GM18951 (cell line): ENCODE measurements around the gene L3MBTL4.
"Not testable (repeated sequence)": the region's sequence is repeated elsewhere in the genome, so short reads cannot be mapped to it uniquely, and the experiment has no call there.

ENCODE experiments used
- POLR2A ChIP-seq: IDR thresholded peaks from 4 replicates; pipeline ENCODE4 v1.6.1; 2011; ENCODE audit warnings: mild to moderate bottlenecking; ENCODE audit not compliant: insufficient read length, insufficient read depth; ENCODE audit errors: extremely low read depth
- in situ Hi-C: fragments of 300-500 bp; cut with MboI; formaldehyde crosslinking; loops from one replicate; pipeline ENCODE4 v1.12.0; 2022; ENCODE audit warnings: low sequenced_read_pairs, mixed read lengths, inconsistent platforms; ENCODE audit not compliant: unreplicated experiment

Gene L3MBTL4

DNA sequence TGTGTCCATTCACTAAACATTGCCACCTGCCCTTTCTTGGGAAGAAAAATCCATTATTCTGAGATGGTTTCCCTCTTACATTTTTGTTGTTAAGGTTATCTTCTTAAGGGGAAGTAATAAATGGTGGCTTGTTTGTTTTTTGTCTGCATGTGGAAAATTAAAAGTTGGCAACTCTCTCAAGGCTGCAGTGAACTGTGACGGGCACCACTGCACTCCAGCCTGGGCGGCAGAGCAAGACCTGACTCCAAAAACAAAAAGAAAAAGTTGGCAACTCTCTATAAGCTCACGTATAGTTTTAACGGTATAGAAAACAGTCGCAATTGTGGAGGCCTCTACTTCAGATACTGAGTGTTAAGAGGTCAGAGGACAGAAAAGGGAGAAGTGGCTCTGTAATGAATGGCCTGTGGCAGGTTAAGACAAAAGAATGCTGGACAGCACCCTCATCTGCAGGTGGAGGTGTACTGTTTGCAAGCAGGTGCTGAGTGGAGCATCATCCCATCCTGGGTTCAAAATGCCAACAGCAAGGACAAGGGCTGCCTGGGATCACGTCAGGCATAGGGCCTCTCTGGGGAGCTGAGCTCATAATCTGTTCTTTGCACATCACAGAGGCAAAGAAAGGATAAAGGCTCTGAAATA lies 16.7 kb downstream of the L3MBTL4 start:
- no peak for TF ChIP-seq POLR2A
- in situ Hi-C loops, result no loop called here

DNA sequence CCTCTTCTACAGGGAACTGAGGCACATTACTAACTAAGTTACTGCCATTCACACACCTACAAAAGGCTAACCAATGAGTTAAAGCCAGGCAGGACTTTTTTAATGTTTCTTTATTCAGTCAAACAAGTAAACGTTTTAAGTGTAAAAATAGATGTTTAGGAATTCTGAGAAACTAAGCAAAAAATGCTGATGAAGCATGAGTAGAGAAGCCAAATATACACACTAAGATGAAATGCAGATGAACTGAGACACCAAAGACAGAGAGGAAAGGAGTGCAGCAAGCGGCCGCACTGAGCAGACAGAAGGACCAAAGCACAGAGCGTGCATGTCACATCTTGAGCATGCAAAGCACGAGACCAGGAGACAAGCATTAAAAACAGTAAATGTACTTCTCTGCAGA lies 17.9 kb downstream of the L3MBTL4 start:
- TF ChIP-seq POLR2A, result no peak
- in situ Hi-C loops, result no loop called here

DNA sequence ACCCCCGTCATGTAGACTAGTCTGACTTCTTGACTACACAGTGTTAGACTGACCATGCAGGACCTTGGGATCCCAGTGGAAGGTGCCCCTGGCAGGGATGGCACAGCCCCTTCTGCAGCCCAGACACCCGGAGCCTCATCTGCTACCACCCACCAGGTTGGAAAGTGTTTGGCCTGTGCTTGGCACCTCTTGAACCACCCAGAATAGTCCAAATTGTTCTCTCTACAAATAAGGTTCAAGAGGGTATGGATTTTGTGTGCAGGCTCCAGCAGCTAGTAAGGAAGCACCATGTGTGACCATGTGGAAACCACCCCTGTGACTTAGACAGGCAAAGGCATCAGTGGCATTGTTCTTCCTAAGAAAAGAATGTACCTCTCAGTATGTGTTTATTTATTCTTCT lies 18.4 kb downstream of the L3MBTL4 start:
- in situ Hi-C loops, result no loop called here
- TF ChIP-seq POLR2A, result no peak

DNA sequence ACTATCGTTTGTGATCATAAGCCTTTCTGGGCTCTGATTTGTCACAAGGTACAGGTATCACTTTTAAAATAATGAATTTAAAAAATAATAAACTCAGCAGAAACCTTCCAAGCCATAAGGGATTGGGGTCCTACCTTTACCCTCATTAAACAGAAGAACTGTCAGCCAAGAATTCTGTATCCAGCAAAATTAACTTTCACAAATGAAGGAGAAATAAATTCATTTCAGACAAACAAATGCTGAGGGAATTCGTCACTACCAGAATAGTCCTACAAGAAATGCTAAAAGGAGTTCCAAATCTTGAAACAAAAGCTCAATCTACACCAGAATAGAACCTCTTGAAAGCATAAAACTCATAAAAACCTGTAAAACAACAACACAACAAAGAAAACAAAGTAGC lies 25.7 kb downstream of the L3MBTL4 start:
- in situ Hi-C loops, result no loop called here
- no peak for TF ChIP-seq POLR2A

DNA sequence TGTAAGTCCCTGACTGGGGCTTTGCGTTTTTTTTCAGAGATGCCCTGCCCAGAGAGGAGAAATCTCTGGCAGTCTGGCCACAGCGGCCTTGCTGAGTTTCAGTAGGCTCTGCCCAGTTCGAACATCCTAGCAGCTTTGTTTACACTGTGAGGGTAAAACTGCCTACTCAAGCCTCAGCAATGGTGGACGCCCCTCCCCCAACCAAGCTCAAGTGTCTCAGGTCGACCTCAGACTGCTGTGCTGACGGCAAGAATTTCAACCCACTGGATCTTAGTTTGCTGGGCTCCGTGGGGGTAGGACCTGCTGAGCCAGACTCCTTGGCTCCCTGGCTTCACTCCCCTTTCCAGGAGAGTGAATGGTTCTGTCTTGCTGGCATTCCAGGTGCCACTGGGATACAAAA lies 31.7 kb downstream of the L3MBTL4 start:
- TF ChIP-seq POLR2A, result no peak

DNA sequence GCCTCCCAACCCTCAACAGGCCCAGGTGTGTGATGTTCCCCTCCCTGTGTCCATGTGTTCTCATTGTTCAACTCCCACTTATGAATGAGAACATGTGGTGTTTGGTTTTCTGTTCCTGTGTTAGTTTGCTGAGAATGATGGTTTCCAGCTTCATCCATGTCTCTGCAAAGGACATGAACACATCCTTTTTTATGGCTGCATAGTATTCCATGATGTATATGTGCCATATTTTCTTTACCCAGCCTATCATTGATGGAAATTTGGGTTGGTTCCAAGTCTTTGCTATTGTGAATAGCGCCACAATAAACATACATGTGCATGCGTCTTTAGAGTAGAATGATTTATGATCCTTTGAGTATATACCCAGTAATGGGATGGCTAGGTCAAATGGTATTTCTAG lies 37.2 kb downstream of the L3MBTL4 start:
- in situ Hi-C loops, result not testable (repeated sequence)

More for the DNA sequence above, 31.7 kb downstream of the L3MBTL4 start:
- in situ Hi-C loops, result no loop called here

DNA sequence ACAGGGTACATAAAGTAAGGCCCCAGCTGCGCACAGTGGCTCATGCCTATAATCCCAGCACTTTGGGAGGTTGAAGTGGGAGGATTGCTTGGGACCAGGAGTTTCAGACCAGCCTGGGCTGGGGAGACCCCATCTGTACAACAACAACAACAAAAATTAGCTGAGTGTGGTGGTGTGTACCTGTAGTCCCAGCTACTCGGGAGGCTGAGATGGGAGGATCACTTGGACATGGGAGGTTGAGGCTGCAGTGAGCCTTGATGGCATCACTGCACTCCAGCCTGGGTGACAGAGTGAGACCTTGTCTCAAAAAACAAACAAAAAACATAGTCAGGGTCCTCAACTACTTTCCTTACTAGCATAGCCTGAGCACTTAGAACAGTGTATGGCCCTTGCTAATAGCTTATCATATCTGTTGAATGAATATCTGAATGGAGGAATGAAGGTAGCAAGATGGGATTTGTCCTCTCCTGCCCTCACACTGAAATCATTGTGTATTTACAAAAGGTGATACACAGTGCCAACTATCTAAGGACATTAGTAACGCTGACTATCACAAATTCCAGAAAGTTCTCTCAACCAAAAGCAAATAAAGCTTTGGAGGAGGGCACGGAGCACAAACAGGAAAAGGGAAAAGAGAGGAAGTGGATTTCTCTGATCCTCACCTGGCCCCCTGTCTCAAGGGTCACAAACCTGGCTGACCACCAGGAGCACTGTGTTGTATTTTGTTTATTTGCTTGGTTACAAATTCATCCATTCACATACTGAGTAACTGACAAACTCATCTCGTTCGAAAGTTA lies 38.1 kb downstream of the L3MBTL4 start:
- in situ Hi-C loops, result no loop called here
- TF ChIP-seq POLR2A, result no peak

DNA sequence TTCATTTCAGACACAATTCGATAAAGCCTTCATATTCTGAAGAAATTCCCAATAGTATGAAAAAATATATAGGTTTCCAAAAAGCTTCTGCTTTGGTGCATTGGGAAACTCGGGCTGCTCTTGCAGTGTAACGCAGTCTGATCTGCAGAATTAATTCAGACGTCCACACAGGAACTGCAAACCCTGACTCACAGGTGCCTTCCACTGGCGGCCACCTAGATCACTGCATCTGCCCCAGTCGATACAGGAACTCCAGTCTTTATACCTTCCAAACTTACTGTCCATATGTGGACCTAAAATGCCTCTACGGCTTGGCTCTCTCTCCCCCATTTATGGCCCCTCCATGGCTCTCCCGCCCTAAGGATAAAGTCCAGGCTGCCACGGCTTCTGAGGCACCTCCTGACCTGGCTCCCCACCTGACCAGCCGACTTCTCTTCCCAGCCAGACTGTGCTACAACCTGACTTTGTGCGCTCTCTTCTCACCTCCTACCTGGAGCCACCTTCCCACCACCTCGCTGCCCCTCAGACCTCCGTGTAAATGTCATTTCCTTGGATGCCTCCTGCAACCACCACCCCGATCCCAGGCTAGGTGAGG lies 39.7 kb downstream of the L3MBTL4 start:
- in situ Hi-C loops, result no loop called here
- no peak for TF ChIP-seq POLR2A

DNA sequence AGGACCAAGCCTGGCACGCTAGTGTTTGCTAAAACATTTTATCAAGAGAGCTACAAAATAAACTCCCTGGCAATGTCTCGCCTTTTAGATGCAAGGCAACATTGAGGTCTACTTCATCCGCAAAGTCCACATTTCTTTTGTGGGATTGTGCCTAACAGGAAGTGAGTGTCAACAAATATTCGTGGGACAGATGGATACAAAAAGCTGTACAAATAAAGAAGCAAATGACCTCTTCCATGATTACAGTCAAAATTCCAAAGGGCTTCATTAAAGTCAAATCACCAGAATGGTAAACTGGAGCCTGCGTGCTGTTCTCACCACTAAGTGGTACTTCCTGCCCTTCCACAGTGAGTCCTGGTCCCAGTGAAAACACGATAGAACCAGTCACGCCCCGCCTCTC lies 40.4 kb downstream of the L3MBTL4 start:
- TF ChIP-seq POLR2A, result no peak
- in situ Hi-C loops, result no loop called here

DNA sequence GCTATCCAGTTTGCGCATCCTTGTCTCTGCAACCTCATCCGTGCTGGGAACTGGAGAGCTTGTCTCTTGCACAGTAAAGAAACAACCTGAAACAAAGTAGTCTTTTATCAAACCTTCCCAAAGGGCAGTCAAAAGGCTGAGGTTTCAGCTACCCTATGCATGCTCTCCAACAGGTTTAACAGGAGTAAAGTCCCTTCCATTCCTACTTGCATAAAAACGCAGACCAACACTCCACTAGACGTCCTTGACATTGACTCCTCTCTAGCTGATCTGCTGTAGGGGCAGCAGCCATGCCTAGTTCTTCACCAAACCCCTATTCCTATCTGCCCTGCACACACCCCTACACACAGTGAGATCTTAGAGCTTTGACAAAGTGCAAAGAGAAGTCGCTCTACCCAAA lies 41.5 kb downstream of the L3MBTL4 start:
- in situ Hi-C loops, result no loop called here
- TF ChIP-seq POLR2A, result no peak

DNA sequence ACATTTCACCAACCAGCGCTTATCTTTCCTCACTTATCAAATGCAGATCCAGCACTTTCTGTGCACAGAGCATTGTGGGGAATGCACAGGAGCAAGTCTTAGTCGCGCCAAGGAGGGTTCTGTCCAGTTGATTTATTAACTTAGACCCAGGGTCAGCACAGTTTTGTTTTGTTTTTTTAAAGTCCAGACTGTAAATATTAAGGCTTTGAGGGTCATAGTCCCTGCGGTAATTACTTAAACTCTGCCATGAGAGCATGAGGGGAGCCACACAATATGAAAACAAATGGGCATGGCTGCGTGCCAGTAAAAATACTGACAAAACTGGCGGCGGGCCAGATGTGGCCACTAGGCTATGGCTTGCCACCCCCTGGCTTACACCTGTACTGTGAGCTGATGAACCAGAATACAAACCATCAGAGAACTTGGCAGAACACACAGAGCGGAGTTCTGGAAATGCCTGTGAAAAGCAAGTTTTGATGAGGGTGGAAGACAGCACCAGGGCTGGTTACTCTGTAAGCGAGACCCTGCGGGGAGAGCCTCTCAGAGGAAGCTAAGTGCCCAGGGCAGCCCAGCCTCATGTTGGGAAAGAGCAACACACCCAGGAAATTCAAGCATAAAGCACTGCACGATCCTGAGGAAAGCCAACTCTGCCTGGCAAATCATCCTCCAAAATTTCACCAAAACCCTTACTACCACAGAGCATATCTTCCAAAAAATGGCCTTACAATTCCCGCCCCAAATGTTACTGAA lies 43.6 kb downstream of the L3MBTL4 start:
- TF ChIP-seq POLR2A, result no peak
- in situ Hi-C loops, result no loop called here

DNA sequence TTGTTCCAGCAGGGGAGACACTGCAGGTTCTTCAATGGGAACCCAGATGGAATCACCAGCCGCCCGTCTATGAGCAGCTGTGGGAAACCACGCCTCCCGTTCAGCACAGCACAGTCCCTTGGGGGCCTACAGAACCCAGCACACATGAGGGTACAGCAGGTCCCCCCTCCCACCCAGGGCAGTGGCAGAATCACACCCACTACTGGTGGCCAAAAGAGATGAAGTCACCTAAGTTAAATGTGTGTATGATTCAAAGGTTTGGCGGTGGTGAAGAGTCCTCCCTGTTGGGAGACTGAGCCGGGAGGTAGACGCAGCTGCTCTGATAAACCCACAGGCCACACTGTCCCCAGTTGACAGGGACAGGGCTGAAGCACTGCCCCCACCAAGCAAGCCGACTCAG lies 44.3 kb downstream of the L3MBTL4 start:
- in situ Hi-C loops, result no loop called here
- no peak for TF ChIP-seq POLR2A

DNA sequence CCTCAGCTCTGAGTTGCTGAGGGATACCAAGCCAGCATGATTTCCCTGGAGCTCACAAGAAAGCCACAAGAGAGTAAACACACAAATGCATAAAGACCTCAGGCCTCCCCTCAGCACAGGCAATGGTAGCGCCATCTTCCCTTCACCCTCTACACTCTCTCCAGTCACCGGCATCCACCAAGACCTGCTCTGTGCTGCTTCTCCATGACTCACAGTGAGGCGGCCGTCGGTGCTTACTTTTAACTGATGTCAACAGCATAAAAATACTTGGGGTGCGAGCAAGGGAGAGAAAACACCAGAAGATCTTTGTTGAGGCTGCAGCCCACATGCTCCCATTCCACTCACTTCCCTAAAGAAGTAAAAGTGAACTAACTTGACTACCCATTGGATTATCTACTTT lies 46.7 kb downstream of the L3MBTL4 start:
- in situ Hi-C loops, result no loop called here
- no peak for TF ChIP-seq POLR2A
